GM18517 (cell line): ENCODE data around the gene C6orf47.
A peak's percentile ranks its signal among the peaks of the same experiment; 100 is the strongest.

ENCODE experiments used
- ATAC-seq: cut with Tn5 transposase; IDR thresholded peaks from one replicate; pipeline ENCODE4 v1.9.1; 2021; ENCODE audit warnings: mild to moderate bottlenecking, moderate library complexity; ENCODE audit not compliant: unreplicated experiment

Gene C6orf47

DNA sequence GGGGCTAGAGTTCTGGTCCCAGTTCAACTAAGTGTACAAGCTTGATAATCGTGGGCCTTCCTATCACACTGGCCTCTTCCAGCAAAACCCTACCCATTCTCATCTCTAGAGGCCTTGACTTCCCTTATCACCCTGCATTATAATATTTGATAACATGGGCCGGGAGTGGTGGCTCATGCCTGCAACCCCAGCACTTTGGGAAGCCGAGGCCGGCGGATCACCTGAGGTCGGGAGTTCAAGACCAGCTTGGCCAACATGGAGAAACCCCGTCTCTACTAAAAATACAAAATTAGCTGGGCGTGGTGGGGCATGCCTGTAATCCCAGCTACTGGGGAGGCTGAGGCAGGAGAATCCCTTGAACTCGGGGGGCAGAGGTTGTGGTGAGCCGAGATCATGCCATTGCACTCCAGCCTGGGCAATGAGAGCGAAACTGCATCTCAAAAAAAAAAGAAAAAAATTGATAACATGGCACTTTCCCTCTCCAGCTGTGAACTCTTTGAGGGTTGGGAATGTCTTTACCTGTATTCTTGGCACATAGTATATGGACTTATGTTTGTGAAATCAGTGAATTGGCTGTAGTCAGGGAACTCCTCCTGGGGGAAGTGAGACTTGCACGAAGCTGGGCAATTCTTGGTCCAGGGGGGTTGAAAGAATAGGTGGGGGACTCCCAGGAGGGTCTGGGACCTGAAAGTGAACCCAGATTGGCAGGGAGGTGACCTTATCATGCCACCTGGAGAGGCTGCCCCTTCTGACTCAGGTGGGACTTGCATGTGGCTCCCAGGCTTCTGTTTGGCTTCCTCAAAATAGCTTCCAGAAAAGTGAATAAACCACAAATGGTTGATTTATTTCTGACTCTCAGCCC, 915 bp upstream of the C6orf47 start:
- no peak for ATAC-seq

DNA sequence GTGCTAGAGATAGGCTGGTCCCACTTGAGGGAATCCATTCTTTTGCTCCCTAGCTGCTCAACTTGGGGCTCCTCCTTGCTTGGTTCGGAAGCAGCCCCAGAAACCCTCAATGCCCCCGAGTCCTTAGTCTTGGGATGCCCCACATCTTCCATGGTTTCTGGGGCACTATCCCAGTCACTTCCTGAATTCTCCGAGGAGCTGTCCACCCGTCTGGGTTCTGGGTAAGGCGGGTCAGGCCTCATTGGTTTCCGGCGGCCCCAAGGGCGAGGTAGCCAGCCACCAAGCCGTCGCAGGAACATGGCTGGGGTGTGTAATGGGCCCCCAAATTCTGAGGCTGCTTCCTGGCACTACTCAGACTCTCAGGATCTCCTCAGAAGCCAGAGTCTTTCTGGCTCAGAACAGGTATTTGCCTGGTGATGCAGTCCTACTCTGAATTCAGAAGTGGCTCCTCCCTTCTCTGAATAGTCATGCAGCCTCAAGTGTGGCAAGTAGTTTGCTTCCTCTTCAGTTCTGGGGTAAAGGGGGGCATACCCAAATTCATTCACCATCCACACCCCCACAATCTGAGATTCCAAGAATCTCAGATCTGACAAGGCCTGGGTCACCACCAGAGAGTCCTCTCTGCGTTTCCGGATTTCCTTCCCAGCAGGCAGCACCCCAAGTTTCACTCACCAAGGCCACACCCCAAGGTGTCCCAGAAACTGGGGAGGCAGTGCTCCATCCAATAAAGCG, 763 bp downstream of the C6orf47 start:
- no peak for ATAC-seq

DNA sequence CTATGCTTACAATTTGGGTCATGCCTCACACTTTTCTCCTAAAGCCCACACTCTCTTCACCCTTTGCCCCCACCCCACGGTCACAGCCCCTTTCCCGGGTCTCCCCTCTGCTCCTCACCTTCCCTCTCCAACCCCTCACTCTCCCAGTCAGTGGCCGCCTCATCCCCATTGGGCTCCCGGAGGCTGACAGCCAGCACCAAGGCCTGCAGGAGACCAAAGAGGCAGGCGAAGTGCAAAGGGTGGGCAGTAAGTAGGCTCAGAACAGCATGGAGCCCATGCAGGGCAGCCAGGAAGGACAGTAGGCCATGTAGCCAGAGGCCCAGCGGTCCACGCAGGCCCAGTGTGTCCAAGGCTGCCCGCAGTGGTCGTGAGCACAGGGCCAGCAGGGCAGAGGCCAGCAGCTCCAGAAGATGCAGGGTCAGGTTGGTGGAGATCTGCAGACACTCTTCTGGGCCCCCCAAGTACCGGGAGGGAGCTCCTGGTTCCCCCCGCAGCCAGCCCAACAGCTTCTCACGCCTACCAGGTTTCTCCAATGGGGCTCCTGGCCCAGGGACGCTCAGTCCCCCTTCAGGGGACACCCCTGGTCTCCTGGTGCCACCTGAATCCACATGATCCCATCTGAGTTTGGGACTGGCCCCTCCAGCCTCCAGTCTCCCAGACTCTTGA, 1.5 kb downstream of the C6orf47 start:
- no peak for ATAC-seq

DNA sequence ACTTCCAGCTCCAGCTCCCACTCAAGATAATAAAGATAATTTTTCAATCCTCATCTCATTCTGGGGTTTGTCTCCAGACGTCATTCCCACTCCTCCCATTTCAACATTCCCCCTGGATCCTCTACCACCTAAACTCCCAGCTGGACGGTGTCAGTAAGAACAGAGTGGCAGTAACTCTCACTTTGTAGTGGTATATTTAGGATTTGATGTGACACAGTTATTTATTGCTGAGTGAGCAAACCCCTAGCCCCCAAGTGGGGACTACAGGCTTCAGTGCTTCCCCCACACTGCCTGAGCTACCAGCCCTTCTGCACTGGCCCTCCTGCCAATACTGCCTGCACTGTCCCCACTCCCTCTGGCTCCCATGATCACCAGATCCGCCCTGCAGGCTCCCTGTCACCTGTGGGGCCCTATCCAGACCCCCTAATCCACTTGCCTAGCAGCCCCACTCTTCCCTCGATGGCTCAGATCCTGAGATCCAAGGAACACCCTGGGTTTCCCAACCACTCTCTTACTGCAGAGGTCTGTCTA, 2.4 kb downstream of the C6orf47 start:
- no peak for ATAC-seq

DNA sequence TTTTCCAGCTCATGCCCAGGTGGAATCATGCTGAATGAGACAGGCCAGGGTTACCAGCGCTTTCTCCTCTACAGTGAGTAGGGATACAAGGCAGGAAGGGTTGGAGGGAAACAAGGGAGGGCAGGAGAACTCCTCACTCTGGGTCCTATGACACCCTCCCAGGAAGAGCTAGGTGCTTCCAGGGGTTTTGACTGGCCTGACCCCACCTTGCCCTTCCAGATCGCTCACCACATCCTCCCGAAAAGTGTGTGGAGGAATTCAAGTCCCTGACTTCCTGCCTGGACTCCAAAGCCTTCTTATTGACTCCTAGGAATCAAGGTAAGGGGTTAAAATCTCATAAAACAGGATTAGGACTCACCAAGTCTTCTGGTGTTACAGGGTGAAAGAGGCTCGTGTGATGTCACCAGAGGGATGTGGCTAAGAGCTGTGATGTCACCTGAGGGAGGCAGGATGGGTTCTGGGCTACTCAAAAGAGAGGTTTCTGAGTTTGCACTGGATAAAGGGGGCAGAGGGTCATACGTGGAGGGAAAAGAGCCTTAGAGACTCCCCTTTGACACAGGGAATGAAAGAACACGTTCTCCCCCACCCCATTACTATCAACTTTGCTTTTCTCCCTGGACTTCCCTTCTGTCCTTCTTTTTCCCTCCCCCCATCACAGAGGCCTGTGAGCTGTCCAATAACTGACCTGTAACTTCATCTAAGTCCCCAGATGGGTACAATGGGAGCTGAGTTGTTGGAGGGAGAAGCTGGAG, 3.0 kb downstream of the C6orf47 start:
- no peak for ATAC-seq

DNA sequence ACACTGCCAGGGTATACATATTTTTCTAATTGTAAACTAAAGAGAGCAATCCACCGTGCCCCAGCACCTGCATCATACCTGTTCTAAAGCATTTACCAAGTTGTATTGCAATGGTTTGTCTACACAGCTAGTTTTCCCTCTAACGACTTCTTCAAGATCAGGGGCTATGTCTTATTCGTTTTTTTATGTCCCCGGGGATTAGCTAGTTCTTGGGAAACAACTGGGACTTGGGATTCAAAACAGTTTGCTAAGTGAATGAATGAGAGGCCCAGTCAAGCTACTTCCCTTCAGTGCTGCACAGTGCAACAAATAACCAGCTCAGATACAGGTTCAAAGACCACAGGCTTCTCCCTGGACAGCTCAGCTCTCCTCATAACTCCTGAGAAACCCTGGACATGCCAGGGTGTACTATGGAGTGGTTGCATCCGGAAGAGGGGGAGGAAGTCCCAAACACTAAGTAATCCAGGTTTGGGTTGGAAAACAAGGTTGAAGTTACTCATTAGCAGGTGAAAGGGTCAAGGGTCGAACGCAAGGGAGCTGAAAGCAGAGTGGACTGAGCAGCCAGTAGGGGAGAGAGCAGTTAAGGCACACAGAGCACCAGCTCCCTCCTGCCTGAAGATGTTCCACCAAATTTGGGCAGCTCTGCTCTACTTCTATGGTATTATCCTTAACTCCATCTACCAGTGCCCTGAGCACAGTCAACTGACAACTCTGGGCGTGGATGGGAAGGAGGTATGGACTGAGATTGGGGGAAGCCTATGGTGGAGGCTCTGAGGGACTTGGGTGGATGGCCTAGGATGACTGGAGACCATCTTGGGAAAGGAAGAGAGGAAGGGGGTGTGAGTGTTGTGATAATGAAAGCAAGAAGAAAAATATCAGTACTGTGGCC, 5.0 kb downstream of the C6orf47 start, which contains the start of gene APOM:
Gene APOM, plus strand, starts transcription at position 546 of the 889 bp plus-strand sequence. Its CDS starts 73 bp downstream, at position 619.
- no peak for ATAC-seq

DNA sequence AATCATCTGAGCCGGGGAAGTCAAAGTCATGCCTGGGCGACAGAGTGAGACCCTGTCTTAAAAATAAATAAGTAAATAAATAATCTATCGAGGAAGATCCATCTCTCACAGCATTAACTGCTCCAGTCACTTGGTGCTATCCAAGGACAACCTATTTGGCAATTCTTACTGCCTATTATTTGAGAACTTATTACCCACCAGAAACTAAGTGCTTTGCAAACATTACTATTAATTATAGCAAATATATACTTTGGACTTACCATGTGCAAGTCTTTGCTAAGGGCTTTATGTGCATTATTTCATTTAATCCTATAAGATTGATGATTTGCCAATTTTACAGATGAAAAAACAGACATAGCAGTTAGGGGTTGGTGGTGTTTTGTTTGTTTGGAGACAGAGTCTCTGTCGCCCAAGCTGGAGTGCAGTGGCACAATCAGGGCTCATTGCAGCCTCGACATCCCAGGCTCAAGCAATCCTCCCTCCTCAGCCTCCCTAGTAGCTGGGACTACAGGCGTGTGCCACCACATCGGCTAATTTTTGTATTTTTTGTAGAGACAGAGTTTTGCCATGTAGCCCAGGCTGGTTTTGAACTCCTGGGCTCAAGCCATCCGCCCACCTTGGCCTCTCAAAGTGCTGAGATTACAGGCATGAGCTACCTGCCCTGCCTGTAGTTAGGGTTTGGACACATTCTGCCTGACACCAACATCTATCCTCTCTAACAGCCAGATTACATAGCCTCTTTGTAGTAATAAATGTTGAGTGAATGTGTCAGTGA, 5.8 kb downstream of the C6orf47 start:
- ATAC-seq, result no peak

DNA sequence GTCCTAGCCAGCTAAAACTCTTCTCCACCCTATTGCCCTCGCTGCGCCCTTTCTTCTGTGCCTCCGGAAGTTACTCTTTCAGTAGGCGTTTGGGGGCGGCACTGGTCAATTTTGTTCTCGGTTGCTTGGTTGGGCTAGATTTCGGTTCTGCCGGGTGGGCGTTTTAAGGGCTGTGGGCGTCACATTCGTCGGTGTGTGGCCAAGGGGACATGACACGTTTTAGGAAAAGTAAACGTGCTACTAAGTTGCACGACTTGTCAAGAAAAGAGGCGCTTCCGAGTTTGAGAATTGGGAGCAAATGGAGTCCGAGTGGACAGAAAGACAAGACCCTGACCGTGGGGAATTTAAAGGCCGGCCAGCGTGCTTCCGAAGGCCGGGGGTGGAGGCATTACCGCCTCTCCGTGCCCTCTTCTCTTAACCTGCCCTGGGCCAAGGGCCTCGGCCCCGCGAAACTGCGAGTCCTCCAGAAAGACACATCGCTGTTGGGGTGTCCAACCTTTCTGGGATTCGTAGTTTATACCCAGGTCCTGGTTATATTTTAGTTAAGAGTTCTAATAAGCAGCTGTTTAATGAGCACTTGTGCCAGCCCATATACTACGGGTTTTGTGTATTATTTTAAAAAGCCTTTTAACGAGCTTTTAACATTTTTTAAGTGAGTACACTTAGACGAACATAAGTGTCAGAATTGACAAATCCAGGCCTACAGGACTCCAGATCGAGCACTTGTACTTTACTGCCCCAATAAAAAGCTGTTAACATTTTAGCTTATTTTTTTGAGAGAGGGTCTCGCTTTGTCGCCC, 7.5 kb downstream of the C6orf47 start:
- peak; percentile 62 for ATAC-seq

DNA sequence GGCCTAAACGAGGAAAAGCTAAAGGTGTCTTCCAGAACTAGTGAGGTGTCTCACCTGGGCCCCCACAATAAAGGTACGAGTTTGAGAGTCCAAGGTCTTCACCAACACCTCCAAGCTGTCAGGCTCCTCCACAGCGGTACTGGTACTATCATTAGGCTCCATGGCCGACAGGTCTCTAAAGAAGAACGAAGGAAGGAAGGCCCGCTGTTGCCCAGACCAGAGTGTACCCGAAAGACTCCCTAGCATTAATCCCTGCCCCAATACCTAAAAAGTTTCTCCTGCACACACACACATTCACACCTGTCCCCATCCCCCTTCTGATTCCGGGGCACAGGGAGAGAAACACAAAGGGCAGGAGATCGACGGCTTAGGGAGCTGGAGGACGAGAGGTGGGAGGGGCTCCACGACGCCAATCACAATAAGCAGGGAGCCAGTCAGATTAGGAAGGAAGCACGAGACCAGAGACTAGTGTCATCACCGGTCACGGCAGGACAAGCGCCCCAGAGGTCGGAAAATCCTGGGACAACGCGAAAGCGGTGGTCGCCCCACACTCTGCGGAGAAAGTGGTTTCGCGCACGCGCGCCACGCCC, 8.9 kb downstream of the C6orf47 start:
- peak; percentile 25 for ATAC-seq

DNA sequence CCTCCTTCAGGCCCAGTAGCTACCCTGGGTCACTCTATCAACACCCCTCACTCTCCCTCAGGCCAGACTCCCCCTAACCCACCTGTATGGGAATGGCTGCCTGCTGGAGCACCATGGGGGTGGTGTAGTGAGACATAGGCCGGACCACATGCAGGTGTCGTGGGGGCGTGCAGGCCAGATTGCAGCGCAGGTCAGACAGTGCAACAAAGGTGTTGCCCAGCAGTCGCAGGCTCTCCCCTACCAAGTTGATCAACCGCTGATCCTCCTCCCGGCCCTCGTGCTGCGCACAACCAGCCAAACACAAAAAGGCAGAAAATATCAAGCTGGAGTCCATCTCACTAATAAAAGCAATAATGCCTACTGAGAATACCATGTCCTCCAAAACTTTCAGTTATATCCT, 15.3 kb downstream of the C6orf47 start:
- no peak for ATAC-seq

DNA sequence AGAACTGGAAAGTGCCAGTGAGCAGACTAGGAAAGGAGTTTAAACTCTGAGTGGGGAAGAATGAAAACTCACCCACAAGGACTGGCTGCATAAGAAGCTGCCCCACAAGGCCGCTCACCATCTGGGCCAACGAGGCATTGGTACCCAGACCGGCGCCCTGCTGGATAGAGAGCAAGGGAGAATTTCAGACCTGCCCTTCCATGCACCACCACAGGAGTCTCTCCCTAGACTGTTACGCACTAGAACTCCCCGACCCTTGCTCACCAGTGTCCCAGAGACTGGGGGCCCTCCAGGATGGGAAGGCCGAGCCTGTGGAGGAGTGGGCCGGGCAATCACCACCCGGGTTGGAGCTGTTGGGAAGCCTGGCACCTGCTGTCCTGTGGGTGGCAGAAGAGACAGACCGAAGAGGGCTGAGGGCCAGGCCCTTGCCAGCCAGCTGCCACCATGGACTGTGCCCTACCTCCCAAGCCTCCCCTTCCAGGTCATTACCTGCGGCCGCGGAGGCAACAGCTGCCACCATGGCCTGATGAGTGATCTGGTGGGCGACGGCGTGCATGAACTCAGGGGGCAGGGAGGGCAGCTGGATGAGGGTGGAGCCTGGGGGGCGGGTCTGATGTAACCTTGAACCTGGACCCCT, 16.6 kb downstream of the C6orf47 start:
- no peak for ATAC-seq

DNA sequence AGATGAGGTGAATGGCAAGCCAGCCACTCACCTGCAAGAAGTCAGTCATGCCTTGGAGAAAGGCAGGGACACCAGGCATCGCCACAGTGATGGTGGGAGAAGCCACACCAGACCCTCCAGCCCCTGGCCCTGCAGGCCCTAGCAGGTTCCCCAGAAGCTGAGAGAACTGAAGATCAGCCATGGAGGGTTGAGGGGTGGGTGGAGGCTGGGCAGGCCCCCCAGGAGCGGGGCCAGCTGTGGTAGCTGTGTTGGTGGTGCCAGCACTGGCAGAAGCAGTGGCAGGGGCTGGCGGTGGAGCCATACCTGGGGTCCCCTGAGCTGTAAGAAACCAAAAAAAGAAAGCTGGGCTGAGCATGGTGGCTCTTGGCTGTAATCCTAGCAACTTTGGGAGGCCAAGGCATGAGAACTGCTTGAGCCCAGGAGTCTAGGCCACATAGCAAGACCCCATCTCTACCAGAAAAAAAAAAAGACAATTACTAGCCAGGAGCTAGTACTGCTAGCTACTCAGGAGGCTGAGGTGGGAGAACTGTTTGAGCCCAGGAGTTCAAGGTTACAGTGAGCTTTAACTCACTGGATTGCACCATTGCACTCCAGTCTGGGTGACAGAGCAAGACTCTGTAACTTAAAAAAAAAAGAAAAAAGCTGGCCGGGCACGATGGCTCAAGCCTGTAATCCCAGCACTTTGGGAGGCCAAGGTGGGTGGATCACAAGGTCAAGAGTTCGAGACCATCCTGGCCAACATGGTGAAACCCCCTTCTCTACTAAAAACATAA, 17.6 kb downstream of the C6orf47 start:
- no peak for ATAC-seq

DNA sequence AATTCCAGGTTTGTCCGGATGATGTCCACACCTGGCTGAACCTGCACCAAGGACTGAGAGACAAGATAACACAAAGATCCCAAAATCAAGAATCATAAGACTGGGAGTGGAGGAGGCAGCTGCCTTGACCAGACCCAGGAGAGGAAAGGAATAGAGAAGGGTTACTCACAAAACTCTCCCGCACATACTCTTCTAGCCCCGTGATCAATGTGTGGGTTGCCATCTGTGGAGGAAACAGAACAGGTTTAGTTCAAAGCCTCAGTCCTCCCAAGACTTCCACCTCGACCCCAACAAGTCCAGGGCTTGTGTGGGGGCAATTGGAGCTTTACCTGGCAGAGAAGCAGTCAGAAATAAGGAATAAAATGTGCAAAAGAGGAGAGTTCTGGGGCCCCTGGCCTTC, 19.2 kb downstream of the C6orf47 start:
- no peak for ATAC-seq

DNA sequence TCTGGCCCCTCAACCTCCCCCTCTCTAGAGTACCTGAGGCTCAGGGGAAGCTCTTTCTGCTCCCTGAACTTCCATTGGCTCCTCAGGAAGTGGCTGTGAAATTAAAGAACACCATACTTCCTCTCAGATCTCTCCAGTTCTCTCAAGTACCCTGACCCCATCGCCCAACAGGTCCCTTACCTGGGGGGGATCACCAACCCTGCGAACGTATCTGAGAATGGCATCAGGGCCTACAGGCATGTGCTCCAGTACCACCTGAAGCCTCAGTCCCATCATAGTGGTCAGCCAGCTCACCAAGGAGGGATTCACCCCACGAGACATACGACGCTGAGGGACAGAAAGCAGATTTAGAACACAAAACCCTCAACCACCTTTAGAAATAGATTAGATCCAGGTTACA, 20.0 kb downstream of the C6orf47 start:
- no peak for ATAC-seq

DNA sequence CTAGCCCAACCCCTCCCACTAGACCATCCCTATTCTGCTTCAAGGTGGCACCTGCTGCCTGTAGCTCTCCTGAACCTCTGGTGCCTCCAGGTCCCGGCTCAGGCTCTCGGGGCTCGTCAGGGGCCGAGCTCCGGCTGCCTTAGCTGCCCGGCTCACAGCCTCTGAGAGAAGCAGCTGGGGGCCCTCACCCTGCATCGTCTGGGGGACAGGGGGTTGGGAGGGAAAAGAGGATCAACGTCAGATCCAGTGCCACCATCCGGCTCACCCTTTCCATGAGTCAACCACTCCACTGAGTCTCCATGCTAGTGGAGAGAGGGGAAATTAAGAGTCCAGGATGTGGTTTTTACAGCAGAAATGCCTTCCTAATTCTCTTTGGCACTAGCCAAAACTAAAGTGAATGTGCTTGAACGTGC, 21.1 kb downstream of the C6orf47 start:
- ATAC-seq, result no peak

DNA sequence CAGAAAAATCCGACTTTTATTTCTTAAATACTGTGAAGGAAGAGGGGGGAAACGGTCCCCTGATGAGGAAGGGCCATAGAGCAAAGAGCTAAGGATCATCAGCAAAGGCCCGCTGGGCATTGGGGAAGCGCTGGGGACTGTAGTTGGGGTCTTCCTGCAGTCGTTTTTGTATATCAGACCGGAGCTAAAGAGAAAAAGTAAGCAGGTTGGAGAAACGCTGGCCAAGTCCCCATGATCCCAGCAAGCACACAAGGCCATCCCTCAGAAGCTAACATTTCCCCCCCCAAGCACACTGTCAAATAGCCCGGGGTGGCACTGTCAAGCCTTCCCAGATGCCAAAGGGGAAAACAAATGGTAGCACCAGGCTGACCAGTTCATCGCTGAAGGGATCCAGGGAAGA, 21.5 kb downstream of the C6orf47 start:
- no peak for ATAC-seq
